ENCODE results near the gene KCNIP3. TPM values are rescaled to one million over a fixed set of nuclear protein-coding genes. Genes with fewer than 3 reads are reported as not detected.

KCNIP3 gene
- total and polyA plus RNA-seq, 10 donors: 0.59 to 5.2 (median 3.0) TPM

Other genes starting within 250 kb of the KCNIP3 start
- 10 to 100 TPM; 37.5 to 63.6 (median 45.8) TPM for gene MRPS5, start 175.5 kb upstream of the KCNIP3 start, total RNA-seq
- gene MRPS5, start 175.5 kb upstream of the KCNIP3 start, polyA plus RNA-seq: 10 to 100 TPM; 53.4 to 92.2 (median 82.7) TPM
- 10 to 100 TPM; 14.7 to 23.1 (median 18.0) TPM for gene ZNF514, start 137.5 kb upstream of the KCNIP3 start, total RNA-seq
- gene ZNF514, start 137.5 kb upstream of the KCNIP3 start, polyA plus RNA-seq: 10 to 100 TPM in 2 of 3 donors, 1 to 10 TPM in 1; 8.3 to 12.6 (median 11.2) TPM
- 1 to 10 TPM; 4.0 to 8.3 (median 5.1) TPM for gene ZNF2, start 131.5 kb upstream of the KCNIP3 start, total RNA-seq
- gene ZNF2, start 131.5 kb upstream of the KCNIP3 start, polyA plus RNA-seq: 1 to 10 TPM; 1.5 to 1.9 (median 1.5) TPM
- 10 to 100 TPM in 1 of 7 donors, 1 to 10 TPM in 6; 4.6 to 10.8 (median 6.2) TPM for gene ZNF892, start 89.8 kb upstream of the KCNIP3 start, total RNA-seq
- gene ZNF892, start 89.8 kb upstream of the KCNIP3 start, polyA plus RNA-seq: under 1 TPM; 0.13 to 0.77 (median 0.29) TPM
- 1 to 10 TPM in 6 of 7 donors, under 1 TPM in 1; 0.50 to 4.9 (median 2.7) TPM for gene PROM2, start 22.9 kb upstream of the KCNIP3 start, total RNA-seq
- gene PROM2, start 22.9 kb upstream of the KCNIP3 start, polyA plus RNA-seq: under 1 TPM; 0.21 to 0.74 (median 0.52) TPM
- 10 to 100 TPM; 16.3 to 23.7 (median 18.7) TPM for gene FAHD2A, start 105.4 kb downstream of the KCNIP3 start, total RNA-seq
- gene FAHD2A, start 105.4 kb downstream of the KCNIP3 start, polyA plus RNA-seq: 10 to 100 TPM; 10.9 to 17.5 (median 14.0) TPM
- gene TRIM43B, start 187.4 kb downstream of the KCNIP3 start, total RNA-seq: not detected
- gene TRIM43B, start 187.4 kb downstream of the KCNIP3 start, polyA plus RNA-seq: not detected